BLaER1 (cell line): ENCODE results near the gene CDRT15.

Experiments
- H3K27ac ChIP-seq: shearing (Covaris generic); formaldehyde crosslinking; 2 replicates; pipeline ENCODE4 v1.8.1; 2022
- H3K27me3 ChIP-seq: shearing (Covaris generic); formaldehyde crosslinking; 2 replicates; pipeline ENCODE4 v1.8.1; 2022
- H3K36me3 ChIP-seq: shearing (Covaris generic); formaldehyde crosslinking; 2 replicates; pipeline ENCODE4 v1.8.1; 2022
- H3K4me1 ChIP-seq: shearing (Covaris generic); formaldehyde crosslinking; 2 replicates; pipeline ENCODE4 v1.8.1; 2022
- H3K4me2 ChIP-seq: shearing (Covaris generic); formaldehyde crosslinking; 2 replicates; pipeline ENCODE4 v1.8.1; 2022
- H3K4me3 ChIP-seq: shearing (Covaris generic); formaldehyde crosslinking; 2 replicates; pipeline ENCODE4 v1.8.1; 2022
- H3K9ac ChIP-seq: shearing (Covaris generic); formaldehyde crosslinking; 2 replicates; pipeline ENCODE4 v1.8.1; 2022
- H3K9me3 ChIP-seq: shearing (Covaris generic); formaldehyde crosslinking; 2 replicates; pipeline ENCODE4 v1.8.1; 2022
- H4K20me1 ChIP-seq: shearing (Covaris generic); formaldehyde crosslinking; 2 replicates; pipeline ENCODE4 v1.8.1; 2022
- Cebpa-rat ChIP-seq: shearing (Covaris generic); IDR thresholded peaks from 2 replicates; pipeline ENCODE4 v1.8.1; 2022

The CDRT15 gene

DNA sequence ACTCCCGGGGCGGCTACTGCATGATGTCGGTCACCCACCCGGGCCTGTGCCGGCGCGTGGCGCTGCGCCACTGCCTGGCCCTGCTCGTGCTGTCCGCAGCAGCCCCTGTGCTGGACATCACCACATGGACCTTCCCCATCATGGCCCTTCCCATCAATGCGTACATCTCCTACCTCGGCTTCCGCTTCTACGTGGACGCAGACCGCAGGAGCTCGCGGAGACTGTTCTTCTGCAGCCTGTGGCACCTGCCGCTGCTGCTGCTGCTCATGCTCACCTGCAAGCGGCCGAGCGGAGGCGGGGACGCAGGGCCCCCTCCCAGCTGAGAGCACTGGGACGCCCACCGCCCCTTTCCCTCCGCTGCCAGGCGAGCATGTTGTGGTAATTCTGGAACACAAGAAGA, 29.8 kb downstream of the CDRT15 start:
- H3K4me1 ChIP-seq: no peaks in the 10 kb centered on the region
- H3K9ac ChIP-seq: no peak overlapping the region
- H3K27ac ChIP-seq: no peak overlapping the region
- H3K36me3 ChIP-seq: peaks cover 82% of the 10 kb centered on the region
- no peaks in the 10 kb centered on the region for H3K27me3 ChIP-seq
- H3K4me3 ChIP-seq: no peak overlapping the region
- H4K20me1 ChIP-seq: peaks cover 35% of the 10 kb centered on the region; the same call in 1 of the 2 replicates
- no peak for TF ChIP-seq Cebpa-rat
- peaks cover 10% of the 10 kb centered on the region for H3K9me3 ChIP-seq
- H3K4me2 ChIP-seq: no peak overlapping the region

DNA sequence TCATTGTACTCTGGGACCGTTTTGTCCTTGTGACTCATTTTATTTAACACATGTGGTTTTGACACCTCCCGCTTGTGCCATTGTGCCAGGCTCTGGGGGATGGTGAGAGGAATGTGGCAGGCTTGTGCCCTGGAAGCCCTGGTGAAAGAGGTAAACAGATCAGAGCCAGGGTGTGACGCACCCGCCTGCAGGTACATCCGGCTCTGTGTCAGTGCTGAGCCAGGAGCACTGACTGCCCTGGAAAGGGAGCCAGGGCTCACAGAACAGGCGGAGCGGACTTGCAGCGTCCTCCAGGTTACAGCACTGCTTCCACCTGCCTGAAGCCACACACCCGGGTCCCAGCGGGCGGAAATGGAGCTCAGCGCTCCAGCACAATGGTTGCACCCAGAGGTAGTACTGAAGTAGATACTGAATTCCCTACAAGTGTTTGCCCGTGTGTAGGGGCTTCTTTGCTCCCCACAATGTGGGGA, 30.6 kb downstream of the CDRT15 start:
- H3K9ac ChIP-seq: no peak overlapping the region
- peaks cover 74% of the 10 kb centered on the region for H3K36me3 ChIP-seq
- TF ChIP-seq Cebpa-rat: no peak
- no peak overlapping the region for H3K4me3 ChIP-seq
- no peak overlapping the region for H3K27ac ChIP-seq
- peaks cover 38% of the 10 kb centered on the region for H4K20me1 ChIP-seq
- H3K4me1 ChIP-seq: no peaks in the 10 kb centered on the region
- H3K9me3 ChIP-seq: peaks cover 2% of the 10 kb centered on the region; the same call in 1 of the 2 replicates
- no peak overlapping the region for H3K4me2 ChIP-seq
- no peaks in the 10 kb centered on the region for H3K27me3 ChIP-seq

DNA sequence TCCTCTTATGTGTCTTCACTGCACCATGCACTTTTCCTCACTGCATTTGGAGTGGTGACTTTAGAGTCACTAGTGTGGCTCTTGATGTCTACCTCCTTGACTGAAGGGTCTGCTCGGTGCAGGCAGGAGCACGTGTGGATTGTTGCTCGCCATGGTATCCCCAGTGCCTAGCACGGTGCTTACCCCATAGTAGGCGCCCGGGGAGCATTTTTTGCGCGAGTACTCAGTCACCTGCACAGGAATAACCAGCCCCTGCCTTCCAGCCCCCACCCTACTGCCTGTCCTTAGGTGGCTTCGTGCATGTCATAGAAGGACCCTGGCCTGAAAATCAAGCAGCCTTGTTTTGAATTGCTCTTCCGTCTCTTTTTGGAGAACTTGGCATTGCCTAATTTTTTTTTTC, 31.3 kb downstream of the CDRT15 start:
- TF ChIP-seq Cebpa-rat: no peak
- Histone ChIP-seq H3K9me3 (no peaks in the 10 kb centered on the region), H3K36me3 (peaks cover 67% of the 10 kb centered on the region), H3K27me3 (no peaks in the 10 kb centered on the region), H3K27ac (no peak overlapping the region), H4K20me1 (peaks cover 44% of the 10 kb centered on the region), H3K4me2 (no peak overlapping the region), H3K4me3 (no peak overlapping the region), H3K4me1 (no peaks in the 10 kb centered on the region), H3K9ac (no peak overlapping the region)

DNA sequence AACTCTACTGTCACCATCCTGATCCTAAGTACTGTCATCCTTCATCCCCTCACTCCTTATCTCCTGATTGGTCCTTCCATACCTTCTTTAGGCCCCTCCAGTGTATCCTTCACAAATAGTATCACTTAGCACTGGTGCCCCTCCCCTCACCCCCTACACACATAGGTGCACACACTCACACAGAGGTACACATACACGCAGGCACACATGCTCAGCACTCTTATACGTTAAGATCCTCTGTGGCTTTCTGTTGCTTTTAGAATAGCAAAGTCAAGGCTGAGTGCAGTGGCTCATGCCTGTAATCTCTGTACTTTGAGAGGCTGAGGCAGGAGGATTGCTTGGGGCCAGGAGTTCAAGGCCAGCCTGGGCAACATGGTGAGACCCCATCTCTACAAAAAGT, 32.1 kb downstream of the CDRT15 start:
- Histone ChIP-seq H3K4me1 (no peaks in the 10 kb centered on the region), H3K27me3 (no peaks in the 10 kb centered on the region), H3K4me2 (no peak overlapping the region), H3K9ac (no peak overlapping the region), H3K36me3 (peaks cover 65% of the 10 kb centered on the region), H3K9me3 (no peaks in the 10 kb centered on the region), H3K4me3 (no peak overlapping the region), H3K27ac (no peak overlapping the region), H4K20me1 (peaks cover 52% of the 10 kb centered on the region)
- TF ChIP-seq Cebpa-rat: no peak

DNA sequence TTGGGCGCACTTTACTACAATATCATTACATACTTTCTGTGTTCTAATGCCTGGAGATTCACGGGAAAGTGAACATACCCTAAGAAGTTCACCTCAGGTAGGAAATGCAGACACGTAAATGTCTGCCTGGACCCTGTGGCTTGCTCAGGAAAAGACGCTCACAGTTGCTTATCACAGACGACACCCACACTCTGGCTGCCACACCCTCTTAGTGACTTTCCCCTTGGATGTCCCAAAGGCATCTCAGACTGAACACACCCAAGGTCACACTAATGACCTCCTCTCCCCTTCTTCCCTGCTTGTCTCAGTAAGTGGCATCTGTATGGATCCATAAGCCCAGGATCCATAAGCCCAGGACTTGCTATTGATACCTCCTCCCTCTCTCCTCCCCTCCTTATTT, 32.6 kb downstream of the CDRT15 start:
- Histone ChIP-seq H3K9me3 (no peaks in the 10 kb centered on the region), H3K4me2 (no peak overlapping the region), H3K36me3 (peaks cover 65% of the 10 kb centered on the region), H4K20me1 (peaks cover 57% of the 10 kb centered on the region), H3K27ac (no peak overlapping the region), H3K9ac (no peak overlapping the region), H3K27me3 (no peaks in the 10 kb centered on the region), H3K4me1 (no peaks in the 10 kb centered on the region), H3K4me3 (no peak overlapping the region)
- no peak for TF ChIP-seq Cebpa-rat

DNA sequence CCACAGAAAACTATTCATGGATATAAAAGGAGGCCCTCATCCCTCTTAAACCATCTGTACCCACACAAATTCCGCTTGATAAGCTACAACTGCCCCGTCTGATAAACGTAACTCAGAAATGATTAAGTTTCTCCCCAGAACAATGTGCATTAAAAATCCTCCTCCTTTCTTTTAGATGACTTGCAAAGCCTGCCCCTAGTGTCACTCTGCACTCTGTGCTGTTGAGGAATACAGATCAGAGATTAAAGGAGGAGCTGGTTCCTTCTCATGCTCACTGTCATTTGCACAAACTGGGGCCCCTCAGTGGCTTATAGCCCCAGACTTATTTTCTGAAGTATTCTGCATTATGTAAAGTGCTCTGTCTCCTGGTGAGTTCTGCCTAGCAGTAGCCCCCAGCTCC, 33.3 kb downstream of the CDRT15 start:
- Histone ChIP-seq H3K27ac (no peak overlapping the region), H3K36me3 (peaks cover 61% of the 10 kb centered on the region), H3K9ac (no peak overlapping the region), H3K4me3 (no peak overlapping the region), H3K9me3 (no peaks in the 10 kb centered on the region), H3K4me2 (no peak overlapping the region), H4K20me1 (peaks cover 59% of the 10 kb centered on the region), H3K4me1 (no peaks in the 10 kb centered on the region), H3K27me3 (no peaks in the 10 kb centered on the region)
- TF ChIP-seq Cebpa-rat: no peak

DNA sequence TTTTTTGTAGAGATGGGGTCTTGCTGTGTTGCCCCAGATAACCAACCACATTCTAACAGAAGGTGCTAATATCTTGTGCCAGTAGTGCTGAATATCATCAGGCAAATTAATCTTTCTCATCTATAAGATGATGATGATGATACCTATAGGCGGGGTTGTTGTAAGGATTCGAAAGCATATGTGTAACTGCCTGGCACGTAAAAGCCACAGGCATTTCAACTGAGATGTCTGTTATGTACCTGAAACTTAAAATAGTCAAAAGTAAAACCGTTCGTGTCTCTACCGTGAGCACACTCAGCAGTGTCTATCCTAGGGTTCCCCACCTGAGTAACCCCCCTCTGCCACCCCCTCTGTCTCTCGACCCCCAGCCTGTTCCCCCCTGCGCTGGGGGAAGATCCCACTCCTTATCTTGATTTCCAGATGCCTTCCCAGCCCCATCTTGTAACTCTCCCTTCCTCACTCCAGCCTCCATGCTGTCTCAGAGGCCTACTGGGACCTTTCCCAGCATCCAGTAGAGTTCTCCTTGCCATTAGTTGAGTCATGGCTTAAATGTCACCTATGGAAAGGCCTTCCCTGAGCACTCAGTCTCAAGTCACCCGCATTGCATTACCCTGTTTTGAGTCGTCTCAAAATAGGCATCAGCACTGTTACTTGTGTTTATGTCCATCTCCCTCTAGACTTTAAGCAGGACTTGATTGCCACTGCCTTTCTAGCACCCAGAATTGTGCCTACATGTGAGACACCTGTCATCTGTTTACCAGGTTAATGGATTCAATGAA, 34.1 kb downstream of the CDRT15 start:
- Histone ChIP-seq H4K20me1 (peaks cover 67% of the 10 kb centered on the region), H3K27me3 (no peaks in the 10 kb centered on the region), H3K36me3 (peaks cover 61% of the 10 kb centered on the region), H3K4me3 (no peak overlapping the region), H3K4me2 (no peak overlapping the region), H3K27ac (no peak overlapping the region), H3K4me1 (peaks cover 4% of the 10 kb centered on the region), H3K9me3 (no peaks in the 10 kb centered on the region), H3K9ac (no peak overlapping the region)
- no peak for TF ChIP-seq Cebpa-rat

DNA sequence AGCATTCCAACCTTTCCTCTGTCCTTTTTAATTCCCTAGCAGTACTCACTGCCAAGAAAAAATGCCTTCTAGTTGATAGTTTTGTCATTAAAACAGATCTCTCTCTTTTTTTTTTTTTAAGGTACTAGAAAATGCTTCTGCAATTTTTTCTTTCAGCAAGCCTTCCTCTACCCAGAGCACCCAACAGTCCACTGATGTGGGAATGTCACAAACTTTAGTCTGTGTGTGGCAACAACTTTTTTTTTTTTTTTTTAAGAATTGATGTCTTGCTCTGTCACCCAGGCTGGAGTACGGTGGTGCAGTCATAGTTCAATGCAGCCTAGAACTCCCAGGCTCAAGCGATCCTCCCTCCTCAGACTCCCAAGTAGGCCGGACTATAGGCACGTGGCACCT, 34.7 kb downstream of the CDRT15 start:
- TF ChIP-seq Cebpa-rat: no peak
- Histone ChIP-seq H3K4me3 (no peak overlapping the region), H3K9ac (no peak overlapping the region), H3K4me2 (no peak overlapping the region), H3K27me3 (no peaks in the 10 kb centered on the region), H3K27ac (no peak overlapping the region), H4K20me1 (peaks cover 71% of the 10 kb centered on the region), H3K4me1 (peaks cover 10% of the 10 kb centered on the region), H3K9me3 (no peaks in the 10 kb centered on the region), H3K36me3 (peaks cover 57% of the 10 kb centered on the region)

DNA sequence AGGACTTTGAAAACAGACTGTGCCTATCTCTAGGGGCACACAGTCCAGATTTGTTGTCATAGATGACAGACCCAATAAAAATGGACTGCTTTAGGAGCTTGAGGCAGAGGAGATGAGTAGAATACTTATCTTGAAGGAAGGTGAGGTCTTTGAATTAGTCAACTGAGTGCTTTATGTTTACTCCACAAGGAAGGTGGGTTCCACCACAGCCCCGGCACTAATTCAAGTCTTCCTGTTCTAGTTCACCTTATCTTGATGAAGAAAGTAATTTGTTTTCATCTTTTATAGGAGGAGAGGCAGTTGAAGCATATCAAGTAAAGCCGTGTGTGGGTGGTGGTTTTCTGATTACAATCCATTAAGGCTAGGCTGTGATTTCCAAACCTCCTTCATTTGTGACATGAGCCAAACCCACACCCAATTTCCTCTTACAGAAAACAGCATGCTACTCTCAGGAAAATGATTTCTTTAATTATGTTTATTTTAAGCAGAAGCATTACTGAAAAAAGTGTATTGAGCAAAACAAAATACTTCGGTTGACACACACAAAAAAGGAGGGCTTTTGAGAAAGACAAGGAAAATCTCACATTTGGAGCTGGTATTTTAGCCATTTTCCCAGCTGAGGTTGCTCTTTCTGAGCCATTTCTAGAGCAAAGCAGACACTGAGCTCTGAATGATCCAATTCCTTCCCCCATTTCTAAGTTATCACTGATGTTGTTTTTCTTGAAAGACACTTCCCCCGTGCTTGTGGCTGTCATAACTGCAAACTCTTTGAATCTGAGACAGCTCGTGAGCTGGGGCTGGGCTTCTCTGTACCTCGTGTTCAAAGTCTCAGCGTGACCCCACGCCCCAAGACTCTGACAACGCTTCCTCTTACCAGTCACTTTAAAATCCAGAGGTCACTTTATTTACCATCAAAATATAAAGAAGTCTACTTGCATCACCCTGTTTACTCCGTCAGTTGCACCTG, 35.4 kb downstream of the CDRT15 start:
- Histone ChIP-seq H3K9ac (no peak overlapping the region), H4K20me1 (peaks cover 72% of the 10 kb centered on the region), H3K9me3 (no peaks in the 10 kb centered on the region), H3K4me1 (peaks cover 17% of the 10 kb centered on the region), H3K27me3 (no peaks in the 10 kb centered on the region), H3K4me3 (no peak overlapping the region), H3K4me2 (no peak overlapping the region), H3K36me3 (peaks cover 50% of the 10 kb centered on the region), H3K27ac (no peak overlapping the region)
- TF ChIP-seq Cebpa-rat: no peak

DNA sequence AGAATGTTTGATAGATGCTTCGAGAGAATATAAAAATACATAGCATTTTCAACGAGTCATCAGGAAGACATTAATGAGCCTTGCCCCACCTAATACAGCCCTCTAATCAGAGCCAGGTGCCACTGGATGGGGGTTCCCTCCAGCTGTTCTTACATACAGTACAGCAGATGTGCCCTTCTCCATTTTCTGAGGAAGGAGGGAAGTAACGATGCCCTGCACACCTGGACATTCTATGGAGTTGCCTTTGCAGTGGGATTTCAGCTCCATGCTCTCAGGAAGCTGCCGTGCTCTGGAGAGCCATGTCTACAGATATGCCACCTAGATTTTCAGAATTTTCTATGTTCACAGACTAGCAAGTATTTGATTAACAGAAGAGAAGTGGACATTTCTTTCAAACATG, 36.3 kb downstream of the CDRT15 start:
- Histone ChIP-seq H4K20me1 (peaks cover 72% of the 10 kb centered on the region), H3K36me3 (peaks cover 44% of the 10 kb centered on the region), H3K27ac (no peak overlapping the region), H3K9me3 (no peaks in the 10 kb centered on the region), H3K4me1 (peaks cover 26% of the 10 kb centered on the region), H3K4me2 (no peak overlapping the region), H3K27me3 (no peaks in the 10 kb centered on the region), H3K9ac (no peak overlapping the region), H3K4me3 (no peak overlapping the region)
- no peak for TF ChIP-seq Cebpa-rat
